Activated T-helper 1 cell treated with Interleukin-2 at 50 U/mL for 16 hours (primary cell): ENCODE data around the gene HSD11B1L.

Experiments used
- DNase-seq: peaks from one replicate; pipeline ENCODE4 v3.0.0-alpha.2; 2020; ENCODE audit warnings: low read depth

The HSD11B1L gene

GRCh38 chr19:5680437-5681368 is at the start of gene HSD11B1L, which contains the start of gene MICOS13:
Gene HSD11B1L, plus strand, starts transcription at chr19:5681027. Its CDS starts 3,806 bp downstream, at chr19:5684833.
Gene MICOS13, minus strand, starts transcription at chr19:5680516. Its CDS starts 30 bp downstream, at chr19:5680486.
- DNase-seq: peak; percentile 96

- no peak for DNase-seq
Measured at GRCh38 chr19:5631567-5632240, 49.1 kb upstream of the HSD11B1L start.

- no peak for DNase-seq
Measured at GRCh38 chr19:5632241-5632612, 48.6 kb upstream of the HSD11B1L start.

GRCh38 chr19:5632657-5633056 is 48.2 kb upstream of the HSD11B1L start:
- DNase-seq: no peak

- no peak for DNase-seq
Measured at GRCh38 chr19:5635427-5635826, 45.4 kb upstream of the HSD11B1L start.

- no peak for DNase-seq
Measured at GRCh38 chr19:5637971-5638370, 42.9 kb upstream of the HSD11B1L start.

- DNase-seq: no peak
Measured at GRCh38 chr19:5641171-5641570, 39.7 kb upstream of the HSD11B1L start.

- DNase-seq: no peak
Measured at GRCh38 chr19:5642204-5642603, 38.6 kb upstream of the HSD11B1L start.

GRCh38 chr19:5643060-5643459 is 37.8 kb upstream of the HSD11B1L start:
- DNase-seq: no peak

GRCh38 chr19:5644037-5644436 is 36.8 kb upstream of the HSD11B1L start:
- no peak for DNase-seq

- DNase-seq: no peak
Measured at GRCh38 chr19:5645409-5645808, 35.4 kb upstream of the HSD11B1L start.

- DNase-seq: no peak
Measured at GRCh38 chr19:5646703-5647102, 34.1 kb upstream of the HSD11B1L start.

GRCh38 chr19:5648464-5648863 is 32.4 kb upstream of the HSD11B1L start:
- DNase-seq: no peak

- no peak for DNase-seq
Measured at GRCh38 chr19:5651361-5651760, 29.5 kb upstream of the HSD11B1L start.

- no peak for DNase-seq
Measured at GRCh38 chr19:5652261-5652660, 28.6 kb upstream of the HSD11B1L start.

- no peak for DNase-seq
Measured at GRCh38 chr19:5654931-5655330, 25.9 kb upstream of the HSD11B1L start.

GRCh38 chr19:5655412-5655811 is 25.4 kb upstream of the HSD11B1L start:
- DNase-seq: no peak

GRCh38 chr19:5661483-5661882 is 19.3 kb upstream of the HSD11B1L start:
- no peak for DNase-seq

GRCh38 chr19:5663904-5664303 is 16.9 kb upstream of the HSD11B1L start:
- no peak for DNase-seq

GRCh38 chr19:5664515-5664914 is 16.3 kb upstream of the HSD11B1L start:
- DNase-seq: no peak

GRCh38 chr19:5665781-5666513 is 14.9 kb upstream of the HSD11B1L start:
- DNase-seq: no peak

GRCh38 chr19:5666921-5667610 is 13.8 kb upstream of the HSD11B1L start:
- DNase-seq: no peak
